NCI-H345 (cell line): Measurements from ENCODE around the gene GUCA2B.

Source experiments
- DNase-seq: peaks from one replicate; lab custom pipeline; 2025; lab: John Stamatoyannopoulos, UW

The GUCA2B gene

GRCh38 chr1:42167611-42168390 lies 14.6 kb downstream of the GUCA2B start:
- peak; percentile 4 for DNase-seq

GRCh38 chr1:42168391-42168670 lies 15.1 kb downstream of the GUCA2B start:
- DNase-seq = no peak

GRCh38 chr1:42168763-42169162 lies 15.6 kb downstream of the GUCA2B start:
- peak; percentile 88 for DNase-seq

DNA sequence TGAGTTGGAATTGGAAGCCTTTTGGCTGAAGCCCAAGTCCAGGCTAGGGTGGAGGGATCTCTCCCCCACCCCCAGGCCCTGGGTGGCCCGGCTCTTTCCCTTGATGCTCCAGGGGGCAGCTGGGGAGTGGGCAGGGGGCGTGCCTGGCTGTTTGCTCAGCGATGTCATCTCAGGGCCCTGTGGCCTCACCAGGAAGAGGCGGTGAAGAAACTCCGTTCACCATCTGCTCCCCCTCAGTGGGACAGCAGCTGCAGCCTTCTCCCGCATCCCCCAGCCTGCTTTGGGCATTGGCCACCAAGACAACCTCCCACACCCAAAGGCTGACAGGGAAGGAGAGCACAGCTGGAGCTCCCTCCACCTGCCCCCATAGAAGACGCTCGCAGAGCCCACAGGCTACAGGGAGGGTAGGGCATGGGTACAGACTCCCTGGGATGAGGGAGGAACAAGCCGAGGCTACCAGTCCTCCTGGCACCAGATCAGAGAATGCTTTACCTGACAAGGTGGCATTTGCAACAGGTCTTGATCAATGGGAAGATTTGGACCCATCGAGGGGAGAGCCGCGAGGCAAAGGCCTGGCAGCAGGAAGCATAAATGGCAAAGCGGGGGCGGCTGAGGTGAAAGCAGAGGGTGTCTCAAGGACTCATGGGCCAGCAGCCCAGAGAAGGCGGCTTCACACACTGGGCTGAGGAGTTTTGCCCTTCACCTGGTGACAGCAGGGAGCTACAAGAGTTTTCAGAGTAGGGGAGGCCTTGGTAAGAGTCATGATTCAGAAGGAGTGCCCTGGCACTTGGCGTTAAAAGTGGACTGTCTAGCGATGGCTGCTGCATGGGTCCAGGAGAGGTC lies 17.8 kb downstream of the GUCA2B start:
- peak; percentile 25 for DNase-seq

DNA sequence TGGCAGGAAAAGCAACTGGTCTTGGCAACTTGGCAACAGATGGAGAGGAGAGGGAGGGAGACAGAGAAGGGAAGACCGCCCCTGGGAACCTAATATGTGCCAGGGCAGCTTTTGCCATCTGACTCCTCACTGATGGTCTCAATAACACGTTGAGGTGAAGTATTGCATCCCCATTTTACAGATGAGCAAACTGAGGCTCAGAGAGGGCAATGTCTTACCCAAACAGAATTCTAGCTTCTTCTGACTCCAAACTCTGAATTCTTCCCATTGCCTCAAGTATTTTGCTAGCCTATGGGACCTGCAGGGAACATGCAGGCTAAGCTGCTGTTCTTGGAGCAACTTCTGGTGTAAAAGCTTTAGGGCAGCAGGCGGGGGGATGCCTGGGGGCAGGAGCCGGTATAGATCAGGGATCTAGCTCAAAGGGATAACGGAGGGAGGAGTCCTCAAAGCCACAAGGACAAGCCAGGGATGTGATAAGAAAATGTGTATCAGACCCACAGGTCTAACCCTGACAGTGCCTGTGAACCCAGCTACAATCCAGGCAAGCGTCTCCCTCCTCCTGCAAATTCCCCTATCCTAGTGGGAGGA lies 18.6 kb downstream of the GUCA2B start:
- no peak for DNase-seq

- DNase-seq = no peak
Measured at GRCh38 chr1:42172381-42173133, 19.3 kb downstream of the GUCA2B start.

- peak; percentile 45 for DNase-seq
Measured at GRCh38 chr1:42173155-42173933, 20.1 kb downstream of the GUCA2B start.

DNA sequence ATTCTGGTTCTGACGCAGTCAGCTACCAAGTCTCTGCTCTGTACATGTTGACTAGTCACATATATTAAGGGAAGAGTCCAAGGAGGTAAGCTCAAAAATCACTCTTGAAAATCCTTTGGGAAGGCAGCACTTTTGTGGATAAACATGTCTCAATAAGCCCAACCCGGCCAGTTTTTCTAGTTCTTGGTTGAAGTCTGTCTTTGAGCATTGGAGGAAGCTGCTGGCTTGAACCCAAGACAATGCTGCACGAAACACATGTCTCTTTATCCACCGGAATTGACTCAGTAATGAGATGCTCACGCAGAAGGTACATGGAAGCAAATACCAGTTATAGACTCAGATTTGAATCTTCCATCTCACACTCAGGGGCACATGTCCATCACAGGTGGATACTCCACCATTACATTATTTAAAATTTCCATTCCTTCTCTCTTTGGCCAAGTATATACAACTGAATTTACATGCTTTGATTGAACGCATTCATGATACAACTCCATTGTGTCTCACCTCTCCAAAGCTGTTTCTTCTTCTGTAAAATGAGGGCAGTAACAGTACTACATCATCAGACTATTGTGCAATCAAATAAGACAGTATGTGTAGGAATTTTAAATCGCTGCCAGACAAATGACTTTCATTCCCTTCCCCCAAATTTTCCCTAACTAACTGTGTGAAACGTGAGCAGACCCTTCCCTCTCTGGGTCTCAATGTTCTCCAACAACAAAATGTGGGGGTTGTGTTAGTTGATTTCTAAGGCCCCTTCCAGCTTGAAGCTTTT lies 20.9 kb downstream of the GUCA2B start:
- peak; percentile 5 for DNase-seq

GRCh38 chr1:42175314-42176054 lies 22.3 kb downstream of the GUCA2B start:
- no peak for DNase-seq

- DNase-seq = peak; percentile 36
Measured at GRCh38 chr1:42176902-42177519, 23.8 kb downstream of the GUCA2B start.

- no peak for DNase-seq
Measured at GRCh38 chr1:42177541-42177981, 24.4 kb downstream of the GUCA2B start.

GRCh38 chr1:42178249-42178648 lies 25.0 kb downstream of the GUCA2B start:
- DNase-seq = no peak

DNA sequence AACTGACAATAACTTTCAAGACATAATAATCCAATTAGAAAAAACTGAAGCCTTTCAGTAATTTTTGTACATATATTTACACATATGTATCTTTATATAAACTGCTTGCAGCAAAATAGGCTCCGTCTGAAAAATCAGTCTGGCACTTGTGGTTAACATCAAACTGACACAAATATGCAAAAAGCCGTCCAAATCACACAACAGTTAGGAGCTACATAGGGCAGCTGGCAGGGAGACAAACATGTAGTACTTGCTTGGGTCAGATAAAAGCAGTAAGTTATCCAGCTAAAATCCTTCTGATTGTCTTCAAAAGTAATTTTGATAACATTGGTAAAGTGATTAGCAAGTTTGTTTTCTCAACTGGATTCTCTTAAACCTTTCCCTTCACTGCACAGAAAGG lies 26.1 kb downstream of the GUCA2B start:
- DNase-seq = no peak

DNA sequence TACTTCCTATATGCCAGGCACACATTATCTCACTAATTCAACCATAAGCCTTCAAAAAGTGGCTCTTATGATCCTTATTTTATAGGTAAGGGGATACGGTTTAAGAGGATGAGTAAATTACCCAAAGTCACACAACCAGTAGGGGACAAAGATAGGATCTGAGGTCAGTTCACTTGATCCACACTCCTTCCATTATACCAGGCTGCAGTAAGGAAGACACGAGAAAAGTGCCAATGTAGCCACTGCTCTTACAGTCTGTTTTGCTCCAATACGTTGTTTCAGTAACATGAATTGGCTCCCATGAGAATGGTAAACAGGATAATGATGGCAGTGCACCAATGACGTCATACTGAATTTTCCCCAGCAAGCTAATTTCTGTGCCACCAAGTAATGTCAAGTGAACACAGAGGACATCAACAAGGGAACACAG lies 26.7 kb downstream of the GUCA2B start:
- DNase-seq = no peak

DNA sequence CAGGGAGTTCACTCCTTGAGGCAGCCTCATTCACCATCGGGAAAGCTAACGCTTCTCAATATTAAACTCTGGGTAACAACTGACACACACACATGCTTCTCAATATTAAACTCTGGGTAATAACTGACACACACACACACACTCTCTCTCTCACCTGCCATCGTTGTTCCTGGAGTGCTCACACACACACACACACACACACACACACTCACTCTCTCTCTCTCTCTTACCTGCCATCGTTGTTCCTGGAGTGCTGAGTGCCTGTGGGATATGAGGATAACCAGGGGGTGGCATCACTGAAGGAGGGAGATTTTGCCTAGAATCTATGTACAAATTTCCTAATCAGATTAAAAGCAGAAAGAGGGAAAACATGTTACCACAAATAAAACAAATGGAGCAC lies 28.5 kb downstream of the GUCA2B start:
- DNase-seq = no peak

- DNase-seq = no peak
Measured at GRCh38 chr1:42183210-42183956, 30.2 kb downstream of the GUCA2B start.

- no peak for DNase-seq
Measured at GRCh38 chr1:42183957-42184268, 30.7 kb downstream of the GUCA2B start.

DNA sequence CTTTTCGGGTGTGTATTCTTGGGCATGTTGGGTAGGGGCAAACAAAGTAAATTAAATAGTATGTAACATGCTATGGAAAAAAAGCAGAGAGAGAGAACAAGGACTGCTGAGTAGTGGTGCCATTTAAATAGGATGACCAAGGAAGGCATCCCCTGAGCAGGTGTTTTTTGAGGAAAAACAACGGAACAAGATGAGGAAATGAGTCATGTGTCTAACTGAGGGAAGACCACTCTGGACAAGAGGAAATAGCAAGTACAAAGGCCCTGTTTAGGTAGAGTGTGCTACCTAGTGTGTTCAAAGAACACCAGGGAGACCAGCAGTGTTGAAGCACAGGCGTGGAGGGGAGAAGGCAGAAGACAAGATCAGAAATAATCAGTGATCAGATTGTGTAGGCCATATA lies 31.4 kb downstream of the GUCA2B start:
- DNase-seq = no peak

DNA sequence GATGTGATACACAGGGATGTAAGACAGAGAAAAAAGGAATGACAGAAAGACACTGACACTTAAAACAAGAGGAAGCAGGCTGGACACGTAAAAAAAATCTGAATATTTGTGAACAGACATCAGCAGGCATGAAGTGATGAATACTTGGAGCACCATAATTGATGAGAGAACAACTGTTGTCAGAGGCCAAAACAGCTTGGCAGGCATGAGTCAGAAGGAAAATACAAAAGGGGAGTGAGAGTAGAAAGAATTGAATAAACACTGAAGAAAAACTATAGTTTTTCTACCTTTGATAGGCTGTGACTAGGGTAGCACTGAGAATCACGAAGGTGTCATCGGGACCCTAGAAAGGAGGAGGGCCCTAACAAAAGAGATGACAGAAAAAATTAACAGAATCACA lies 32.9 kb downstream of the GUCA2B start:
- no peak for DNase-seq
